ENCODE data around the gene IFIT2.

IFIT2 gene

DNA sequence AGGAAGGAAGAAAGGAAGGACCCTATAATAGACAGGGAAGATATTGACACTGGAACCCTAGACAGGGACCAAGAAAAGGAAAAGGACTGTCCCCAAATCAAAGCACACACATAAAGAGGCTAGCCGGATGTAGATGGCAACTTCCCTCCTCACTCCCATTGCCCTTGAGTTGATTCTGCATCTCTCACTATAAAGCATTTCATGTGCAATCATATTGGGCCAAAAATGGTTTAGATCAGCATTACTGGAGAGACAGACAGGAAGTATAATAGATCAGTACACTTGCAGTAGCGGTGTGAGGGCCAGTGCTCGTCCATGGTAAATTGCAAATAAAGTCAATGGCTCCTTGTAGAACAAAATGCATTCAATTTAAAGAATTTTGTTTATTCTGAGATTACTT, 34.4 kb downstream of the IFIT2 start:
- TF ChIP-seq, protein P1, sequence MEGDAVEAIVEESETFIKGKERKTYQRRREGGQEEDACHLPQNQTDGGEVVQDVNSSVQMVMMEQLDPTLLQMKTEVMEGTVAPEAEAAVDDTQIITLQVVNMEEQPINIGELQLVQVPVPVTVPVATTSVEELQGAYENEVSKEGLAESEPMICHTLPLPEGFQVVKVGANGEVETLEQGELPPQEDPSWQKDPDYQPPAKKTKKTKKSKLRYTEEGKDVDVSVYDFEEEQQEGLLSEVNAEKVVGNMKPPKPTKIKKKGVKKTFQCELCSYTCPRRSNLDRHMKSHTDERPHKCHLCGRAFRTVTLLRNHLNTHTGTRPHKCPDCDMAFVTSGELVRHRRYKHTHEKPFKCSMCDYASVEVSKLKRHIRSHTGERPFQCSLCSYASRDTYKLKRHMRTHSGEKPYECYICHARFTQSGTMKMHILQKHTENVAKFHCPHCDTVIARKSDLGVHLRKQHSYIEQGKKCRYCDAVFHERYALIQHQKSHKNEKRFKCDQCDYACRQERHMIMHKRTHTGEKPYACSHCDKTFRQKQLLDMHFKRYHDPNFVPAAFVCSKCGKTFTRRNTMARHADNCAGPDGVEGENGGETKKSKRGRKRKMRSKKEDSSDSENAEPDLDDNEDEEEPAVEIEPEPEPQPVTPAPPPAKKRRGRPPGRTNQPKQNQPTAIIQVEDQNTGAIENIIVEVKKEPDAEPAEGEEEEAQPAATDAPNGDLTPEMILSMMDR (IDR thresholded peaks at IDR 0.05; ENCODE audit: low read depth, low read length, missing control alignments): no peak
- in situ Hi-C loops (cut with HindIII; ENCODE audit: low pct_ligation_motif_present, low sequenced_read_pairs): no loop called here

DNA sequence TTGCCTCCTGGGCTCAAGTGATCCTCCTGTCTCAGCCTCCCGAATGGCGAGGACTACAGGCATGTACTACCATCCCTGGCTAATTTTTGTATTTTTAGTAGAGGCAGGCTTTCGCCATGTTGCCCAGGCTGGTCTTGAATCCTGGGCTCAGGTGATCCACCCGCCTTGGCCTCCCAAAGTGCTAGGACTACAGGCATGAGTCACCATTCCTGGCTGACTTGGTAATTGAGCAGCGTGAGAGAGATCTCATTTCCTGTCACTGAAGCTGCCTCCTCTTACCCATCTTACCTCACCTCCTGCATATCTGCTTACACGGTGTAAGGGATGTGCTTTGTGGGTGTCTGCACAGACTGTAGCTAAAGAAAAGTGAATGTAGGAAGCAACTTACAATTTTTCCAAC, 35.6 kb downstream of the IFIT2 start:
- in situ Hi-C loops (cut with HindIII; ENCODE audit: low pct_ligation_motif_present, low sequenced_read_pairs): no loop called here

More for the DNA sequence above, 34.4 kb downstream of the IFIT2 start:
- H3K4me3 ChIP-seq (ENCODE audit: low read depth, low read length): no peak overlapping the region
- H3K36me3 ChIP-seq (replicated peaks): peaks cover 3% of the 10 kb centered on the region
- H3K27ac ChIP-seq: no peak overlapping the region
- H3K27me3 ChIP-seq (replicated peaks): no peaks in the 10 kb centered on the region
- DNase-seq: no peak

DNA sequence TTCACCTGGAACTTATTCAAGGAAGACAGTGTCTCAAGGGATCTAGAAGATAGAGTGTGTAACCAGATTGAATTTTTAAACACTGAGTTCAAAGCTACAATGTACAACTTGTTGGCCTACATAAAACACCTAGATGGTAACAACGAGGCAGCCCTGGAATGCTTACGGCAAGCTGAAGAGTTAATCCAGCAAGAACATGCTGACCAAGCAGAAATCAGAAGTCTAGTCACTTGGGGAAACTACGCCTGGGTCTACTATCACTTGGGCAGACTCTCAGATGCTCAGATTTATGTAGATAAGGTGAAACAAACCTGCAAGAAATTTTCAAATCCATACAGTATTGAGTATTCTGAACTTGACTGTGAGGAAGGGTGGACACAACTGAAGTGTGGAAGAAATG, 36.9 kb downstream of the IFIT2 start:
- no peak for DNase-seq
- in situ Hi-C loops (cut with HindIII; ENCODE audit: low pct_ligation_motif_present, low sequenced_read_pairs): no loop called here
- H3K27me3 ChIP-seq (replicated peaks): no peaks in the 10 kb centered on the region
- no peak overlapping the region for H3K27ac ChIP-seq
- TF ChIP-seq, protein P1 (IDR thresholded peaks at IDR 0.05; ENCODE audit: low read depth, low read length, missing control alignments): no peak
- H3K36me3 ChIP-seq (replicated peaks): peaks cover 3% of the 10 kb centered on the region
- H3K4me3 ChIP-seq (ENCODE audit: low read depth, low read length): no peak overlapping the region

More for the DNA sequence above, 35.6 kb downstream of the IFIT2 start:
- H3K36me3 ChIP-seq (replicated peaks): peaks cover 3% of the 10 kb centered on the region
- TF ChIP-seq, protein P1 (IDR thresholded peaks at IDR 0.05; ENCODE audit: low read depth, low read length, missing control alignments): no peak
- H3K27me3 ChIP-seq (replicated peaks): no peaks in the 10 kb centered on the region
- peak overlapping the region; percentile 40 for H3K27ac ChIP-seq
- no peak overlapping the region for H3K4me3 ChIP-seq (ENCODE audit: low read depth, low read length)
- peak; percentile 78 for DNase-seq

DNA sequence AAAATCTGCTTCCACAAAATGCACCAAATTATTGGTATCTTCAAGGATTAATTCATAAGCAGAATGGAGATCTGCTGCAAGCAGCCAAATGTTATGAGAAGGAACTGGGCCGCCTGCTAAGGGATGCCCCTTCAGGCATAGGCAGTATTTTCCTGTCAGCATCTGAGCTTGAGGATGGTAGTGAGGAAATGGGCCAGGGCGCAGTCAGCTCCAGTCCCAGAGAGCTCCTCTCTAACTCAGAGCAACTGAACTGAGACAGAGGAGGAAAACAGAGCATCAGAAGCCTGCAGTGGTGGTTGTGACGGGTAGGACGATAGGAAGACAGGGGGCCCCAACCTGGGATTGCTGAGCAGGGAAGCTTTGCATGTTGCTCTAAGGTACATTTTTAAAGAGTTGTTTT, 38.0 kb downstream of the IFIT2 start:
- no peak overlapping the region for H3K4me3 ChIP-seq (ENCODE audit: low read depth, low read length)
- H3K36me3 ChIP-seq (replicated peaks): peaks cover 3% of the 10 kb centered on the region
- no peak overlapping the region for H3K27ac ChIP-seq
- H3K27me3 ChIP-seq (replicated peaks): no peaks in the 10 kb centered on the region
- DNase-seq: no peak
- TF ChIP-seq, protein P1 (IDR thresholded peaks at IDR 0.05; ENCODE audit: low read depth, low read length, missing control alignments): no peak
- in situ Hi-C loops (cut with HindIII; ENCODE audit: low pct_ligation_motif_present, low sequenced_read_pairs): no loop called here

DNA sequence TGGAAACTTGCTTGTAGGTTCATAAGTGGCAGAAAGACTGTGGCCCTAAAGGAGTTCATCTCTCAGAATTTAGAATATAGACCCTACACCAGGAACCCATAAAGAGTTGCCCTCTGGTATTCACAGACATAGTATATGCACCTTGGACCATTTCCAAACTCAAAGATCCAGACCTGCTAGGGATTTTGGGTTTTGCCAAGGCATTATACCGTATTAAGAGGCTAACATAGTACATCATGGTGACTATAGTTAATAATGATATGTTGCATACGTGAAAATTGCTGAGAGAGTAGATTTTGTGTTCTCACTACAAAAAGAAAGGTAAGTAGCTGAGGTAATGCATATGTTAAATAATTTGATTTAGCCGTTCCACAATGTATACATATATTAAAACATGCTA, 39.8 kb downstream of the IFIT2 start:
- no peak overlapping the region for H3K27ac ChIP-seq
- no peaks in the 10 kb centered on the region for H3K27me3 ChIP-seq (replicated peaks)
- H3K4me3 ChIP-seq (ENCODE audit: low read depth, low read length): no peak overlapping the region
- peaks cover 3% of the 10 kb centered on the region for H3K36me3 ChIP-seq (replicated peaks)
- TF ChIP-seq, protein P1 (IDR thresholded peaks at IDR 0.05; ENCODE audit: low read depth, low read length, missing control alignments): no peak
- in situ Hi-C loops (cut with HindIII; ENCODE audit: low pct_ligation_motif_present, low sequenced_read_pairs): no loop called here
- DNase-seq: no peak

DNA sequence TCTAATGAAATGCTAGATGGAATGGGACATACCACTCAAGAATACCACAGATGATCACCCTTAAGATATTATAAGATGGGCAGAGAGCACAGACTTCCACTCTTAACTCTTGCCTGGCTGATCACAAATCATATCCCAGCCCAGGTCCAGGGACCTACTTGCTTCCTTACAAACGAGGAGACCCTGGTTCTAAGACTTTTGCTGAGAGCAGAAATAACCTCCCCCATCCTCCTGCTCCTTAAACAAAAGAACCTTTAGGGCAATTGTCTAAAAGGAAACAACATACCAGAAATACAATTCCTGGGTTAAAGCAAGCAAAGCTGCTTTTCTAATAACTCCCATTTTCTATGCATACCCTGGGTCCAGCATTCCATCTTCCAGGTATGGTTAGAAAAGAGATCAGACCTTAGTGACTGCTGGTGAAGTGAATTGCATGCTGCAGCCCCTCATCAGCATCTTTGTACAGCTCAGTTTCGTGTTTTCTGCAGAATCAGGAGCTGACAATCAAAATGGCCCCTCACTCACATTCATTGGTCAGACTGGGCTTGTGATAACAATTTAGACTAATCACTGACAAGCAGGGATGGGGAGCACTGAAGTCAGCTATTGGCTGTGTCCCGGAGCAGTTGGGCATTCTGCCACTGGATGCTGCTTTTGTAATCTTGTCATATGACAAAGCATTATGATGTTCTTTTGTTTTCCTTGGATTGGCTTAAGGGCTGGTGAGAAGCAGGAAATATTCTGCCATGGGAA, 40.5 kb downstream of the IFIT2 start:
- H3K27ac ChIP-seq: peak overlapping the region; percentile 31
- peaks cover 3% of the 10 kb centered on the region for H3K36me3 ChIP-seq (replicated peaks)
- peak; percentile 98 for DNase-seq
- TF ChIP-seq, protein P1 (IDR thresholded peaks at IDR 0.05; ENCODE audit: low read depth, low read length, missing control alignments): no peak
- no peaks in the 10 kb centered on the region for H3K27me3 ChIP-seq (replicated peaks)
- in situ Hi-C loops (cut with HindIII; ENCODE audit: low pct_ligation_motif_present, low sequenced_read_pairs): no loop called here
- peak overlapping the region; percentile 24 for H3K4me3 ChIP-seq (ENCODE audit: low read depth, low read length)

Data from brain microvascular endothelial cell (primary cell).